IMR-90 (cell line): ENCODE data around the gene RPTOR.

Experiments
- CEBPB ChIP-seq: IDR thresholded peaks from 2 replicates; pipeline ENCODE4 v1.6.1; 2012; ENCODE audit warnings: low read depth, low read length, improper control_type of control experiment
- CHD1 ChIP-seq: IDR thresholded peaks from 2 replicates; pipeline ENCODE4 v1.6.1; 2012; ENCODE audit warnings: low read depth, low read length, improper control_type of control experiment
- CTCF ChIP-seq: conservative IDR thresholded peaks from 2 replicates; pipeline ENCODE4 v1.5.1; 2012; ENCODE audit warnings: mild to moderate bottlenecking, low read depth, low read length, improper control_type of control experiment
- ELK1 ChIP-seq: fragments of 150-350 bp; IDR thresholded peaks from 2 replicates; pipeline ENCODE4 v1.6.1; 2016; ENCODE audit warnings: low read depth, mild to moderate bottlenecking, low read length, moderate library complexity, borderline replicate concordance
- POLR2A ChIP-seq: IDR thresholded peaks from 2 replicates; pipeline ENCODE4 v1.6.1; 2012; ENCODE audit warnings: mild to moderate bottlenecking, low read depth, low read length
- RAD21 ChIP-seq: IDR thresholded peaks from 2 replicates; pipeline ENCODE4 v1.6.1; 2012; ENCODE audit warnings: low read length, improper control_type of control experiment
- RFX5 ChIP-seq: IDR thresholded peaks from 2 replicates; pipeline ENCODE4 v1.8.0; 2012; ENCODE audit warnings: low read depth, mild to moderate bottlenecking, low read length, moderate library complexity

GRCh38 chr17:80762076-80762475, 217.4 kb downstream of the RPTOR start:
- no peak for TF ChIP-seq CTCF
- TF ChIP-seq CEBPB, result no peak
- TF ChIP-seq RFX5, result no peak
- TF ChIP-seq RAD21, result no peak
- TF ChIP-seq POLR2A, result 0 out of 2 replicates have a peak, but pooled peaks have one; percentile 11
- TF ChIP-seq ELK1, result no peak
- TF ChIP-seq CHD1, result no peak
